ACC112 (cell line): ENCODE results near the gene MTHFSD.
A peak's percentile ranks its signal among the peaks of the same experiment; 100 is the strongest.

ENCODE experiments used
- H2AFZ ChIP-seq: fragments of 200-600 bp; sonication (generic); one replicate; pipeline ENCODE4 v1.6.0; 2017; ENCODE audit warnings: antibody characterized with exemption, low read length; ENCODE audit not compliant: unreplicated experiment
- H3K27ac ChIP-seq: fragments of 200-600 bp; sonication (generic); 2 replicates; pipeline ENCODE4 v1.5.1; 2014; ENCODE audit warnings: low read depth, mild to moderate bottlenecking, antibody characterized with exemption, low read length, moderate library complexity
- H3K27me3 ChIP-seq: fragments of 200-600 bp; sonication (generic); 2 replicates; pipeline ENCODE4 v1.6.1; 2014; ENCODE audit warnings: mild to moderate bottlenecking, antibody characterized with exemption, low read length, moderate library complexity, mixed read lengths; ENCODE audit not compliant: insufficient read depth
- H3K36me3 ChIP-seq: fragments of 200-600 bp; sonication (generic); 2 replicates; pipeline ENCODE4 v1.6.1; 2016; ENCODE audit warnings: mild to moderate bottlenecking, antibody characterized with exemption, low read length, moderate library complexity, mixed read lengths; ENCODE audit not compliant: insufficient read depth
- H3K4me1 ChIP-seq: fragments of 200-600 bp; sonication (generic); one replicate; pipeline ENCODE4 v1.6.1; 2016; ENCODE audit warnings: low read length, mixed read lengths; ENCODE audit not compliant: insufficient read depth, unreplicated experiment, control insufficient read depth
- H3K4me3 ChIP-seq: fragments of 200-600 bp; sonication (generic); 2 replicates; pipeline ENCODE4 v1.5.1; 2014; ENCODE audit warnings: mild to moderate bottlenecking, low read depth, low read length
- H3K79me2 ChIP-seq: fragments of 200-600 bp; sonication (generic); one replicate; pipeline ENCODE4 v1.6.0; 2016; ENCODE audit warnings: low read length; ENCODE audit not compliant: control insufficient read depth, unreplicated experiment, insufficient read depth

Gene MTHFSD

DNA sequence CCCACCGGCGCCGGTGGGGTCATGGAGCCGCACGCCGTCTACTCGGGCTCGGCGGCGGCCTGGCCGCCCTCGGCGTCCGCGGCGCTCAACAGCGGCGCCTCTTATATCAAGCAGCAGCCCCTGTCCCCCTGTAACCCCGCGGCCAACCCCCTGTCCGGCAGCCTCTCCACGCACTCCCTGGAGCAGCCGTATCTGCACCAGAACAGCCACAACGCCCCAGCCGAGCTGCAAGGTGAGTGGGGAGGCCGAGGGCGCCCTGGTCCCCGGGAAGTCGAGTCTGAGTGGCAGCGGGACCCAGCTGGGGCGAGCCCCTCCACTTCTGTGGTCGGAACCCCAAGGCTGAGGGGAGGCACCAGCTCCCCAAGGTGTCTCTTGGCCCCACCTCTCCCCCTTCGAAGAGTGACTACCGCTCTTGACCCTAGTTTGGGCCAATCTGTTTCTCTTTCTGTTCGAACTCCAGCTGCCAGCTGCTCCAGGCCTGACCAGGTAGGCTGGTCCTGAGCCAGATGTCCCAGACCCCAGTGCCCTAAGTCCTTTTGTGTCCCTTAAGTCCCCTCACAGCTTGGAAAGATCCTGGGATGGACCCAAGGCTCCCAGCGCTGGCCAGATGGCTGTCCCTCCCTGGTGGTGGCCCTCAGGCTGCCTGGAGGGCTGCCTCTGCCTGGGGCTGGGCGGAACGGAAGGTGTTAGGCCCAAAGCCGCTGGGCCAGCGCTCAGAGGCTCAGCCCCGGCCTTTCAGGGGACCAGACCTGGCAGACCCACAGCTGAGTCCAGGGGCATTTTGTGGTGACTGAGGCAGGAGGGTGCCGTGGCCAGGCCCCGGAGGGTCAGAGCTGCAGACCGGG lies 43.5 kb downstream of the MTHFSD start:
- Histone ChIP-seq H3K27ac (no peak overlapping the region), H3K79me2 (no peaks in the 10 kb centered on the region), H2AFZ (no peak overlapping the region), H3K36me3 (no peaks in the 10 kb centered on the region), H3K4me1 (no peaks in the 10 kb centered on the region), H3K27me3 (peaks cover 93% of the 10 kb centered on the region), H3K4me3 (no peak overlapping the region)

GRCh38 chr16:86510465-86511261 lies 44.4 kb downstream of the MTHFSD start, which contains the start of gene FOXF1:
Gene FOXF1 (plus strand): TSS chr16:86510527. CDS start chr16:86510570, 43 bp downstream.
- H3K36me3 ChIP-seq, result no peaks in the 10 kb centered on the region
- H3K79me2 ChIP-seq, result no peaks in the 10 kb centered on the region
- no peaks in the 10 kb centered on the region for H3K4me1 ChIP-seq
- H3K27me3 ChIP-seq, result peaks cover 93% of the 10 kb centered on the region
- H2AFZ ChIP-seq, result peak within 1 kb of the TSS; percentile 32
- H3K4me3 ChIP-seq, result peak within 1 kb of the TSS; percentile 81
- no peak within 1 kb of the TSS for H3K27ac ChIP-seq

- no peaks in the 10 kb centered on the region for H3K36me3 ChIP-seq
- peaks cover 93% of the 10 kb centered on the region for H3K27me3 ChIP-seq
- peak overlapping the region; percentile 22 for H2AFZ ChIP-seq
- peak overlapping the region; percentile 81 for H3K4me3 ChIP-seq
- no peaks in the 10 kb centered on the region for H3K79me2 ChIP-seq
- no peak overlapping the region for H3K27ac ChIP-seq
- no peaks in the 10 kb centered on the region for H3K4me1 ChIP-seq
These were observed 45.1 kb downstream of the MTHFSD start for GRCh38 chr16:86509759-86510464.

DNA sequence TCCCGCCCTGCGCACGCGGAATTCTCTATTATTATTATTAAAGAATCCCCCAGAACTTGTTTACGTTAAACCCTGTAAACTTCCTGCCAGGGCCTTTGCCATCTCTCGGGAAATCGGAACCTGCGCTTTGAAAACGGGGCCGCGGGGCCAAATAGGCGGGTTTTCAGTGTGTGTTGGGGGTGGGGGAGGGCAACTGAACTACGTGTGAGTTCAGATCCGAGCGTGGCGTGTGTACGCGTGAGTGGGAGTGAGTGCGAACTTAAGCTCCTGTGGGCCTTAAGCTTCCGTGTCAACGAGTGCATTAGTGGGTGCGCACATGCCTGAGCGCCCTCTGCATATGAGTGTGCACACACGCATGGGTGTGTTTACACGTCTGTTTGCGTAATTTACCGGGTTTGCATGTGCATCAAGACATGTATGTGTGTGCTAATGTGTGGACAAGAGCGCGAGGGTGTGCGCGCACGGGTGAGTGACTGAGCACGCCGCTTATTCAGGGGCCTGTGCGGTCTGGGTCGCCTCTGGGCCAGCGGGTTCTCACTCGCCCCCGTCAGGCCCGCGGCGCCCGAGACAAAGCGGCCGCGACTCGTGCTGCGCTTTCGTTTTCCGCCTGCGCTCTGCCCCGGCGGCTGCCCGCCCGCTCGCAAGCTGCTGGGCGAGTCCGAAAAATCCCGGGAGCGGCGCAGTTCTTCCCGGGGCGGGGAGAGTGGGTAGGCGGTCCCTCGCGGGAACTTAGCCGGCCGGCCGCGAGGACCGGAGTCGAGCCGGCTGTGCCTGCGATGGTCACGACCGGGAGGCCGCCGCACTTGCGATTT lies 45.9 kb downstream of the MTHFSD start:
- no peak overlapping the region for H3K27ac ChIP-seq
- peak overlapping the region; percentile 81 for H3K4me3 ChIP-seq
- peak overlapping the region; percentile 32 for H2AFZ ChIP-seq
- no peaks in the 10 kb centered on the region for H3K4me1 ChIP-seq
- peaks cover 93% of the 10 kb centered on the region for H3K27me3 ChIP-seq
- no peaks in the 10 kb centered on the region for H3K79me2 ChIP-seq
- H3K36me3 ChIP-seq, result no peaks in the 10 kb centered on the region

DNA sequence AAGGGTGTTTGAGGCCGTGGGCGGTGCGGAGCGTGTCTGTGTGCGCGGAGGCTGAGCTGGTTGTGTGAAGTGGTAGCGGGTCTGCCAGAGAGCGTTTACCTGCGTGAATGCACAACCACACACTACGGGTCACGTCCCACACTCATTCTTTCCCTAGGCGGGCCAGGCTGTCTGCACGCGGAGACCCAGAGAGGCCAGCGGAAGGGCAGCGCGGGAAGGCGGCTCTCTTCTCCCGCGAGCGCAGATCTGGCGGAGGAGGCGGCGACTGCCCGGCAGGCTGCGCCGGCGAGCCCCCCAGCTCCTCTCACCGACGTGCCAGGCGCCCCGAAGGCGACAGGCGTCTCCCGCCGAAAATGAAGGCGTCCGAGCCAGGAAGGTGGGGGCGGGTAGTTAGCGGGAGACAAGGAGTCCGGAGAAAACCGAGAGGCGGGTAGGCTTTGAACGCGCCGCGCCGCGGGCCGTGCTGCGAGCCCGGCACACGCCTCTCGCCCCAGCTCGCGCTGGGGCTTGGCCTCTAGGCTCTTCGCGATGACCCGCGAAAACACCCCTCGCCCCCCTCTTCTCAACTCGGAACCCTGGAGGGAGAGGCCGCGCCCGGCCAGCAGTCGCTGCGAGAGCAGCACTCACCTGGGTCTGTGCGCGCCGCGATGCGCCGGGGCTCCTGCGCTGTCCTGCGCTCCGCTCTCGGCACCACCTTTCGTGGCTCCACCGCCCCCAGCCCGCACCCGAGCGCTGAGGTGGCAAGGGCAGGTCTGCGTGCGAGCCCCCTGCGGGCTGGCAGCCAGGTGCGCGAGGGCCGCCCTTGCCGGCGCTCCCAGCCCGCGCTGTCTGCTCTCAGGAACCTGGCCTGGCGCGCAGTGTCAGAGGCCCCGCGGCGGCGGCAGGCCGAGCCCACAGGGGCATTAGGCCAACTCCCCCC lies 46.7 kb downstream of the MTHFSD start:
- H3K36me3 ChIP-seq, result no peaks in the 10 kb centered on the region
- H2AFZ ChIP-seq, result no peak overlapping the region
- peak overlapping the region; percentile 81 for H3K4me3 ChIP-seq
- H3K79me2 ChIP-seq, result no peaks in the 10 kb centered on the region
- no peaks in the 10 kb centered on the region for H3K4me1 ChIP-seq
- H3K27ac ChIP-seq, result no peak overlapping the region
- H3K27me3 ChIP-seq, result peaks cover 94% of the 10 kb centered on the region

DNA sequence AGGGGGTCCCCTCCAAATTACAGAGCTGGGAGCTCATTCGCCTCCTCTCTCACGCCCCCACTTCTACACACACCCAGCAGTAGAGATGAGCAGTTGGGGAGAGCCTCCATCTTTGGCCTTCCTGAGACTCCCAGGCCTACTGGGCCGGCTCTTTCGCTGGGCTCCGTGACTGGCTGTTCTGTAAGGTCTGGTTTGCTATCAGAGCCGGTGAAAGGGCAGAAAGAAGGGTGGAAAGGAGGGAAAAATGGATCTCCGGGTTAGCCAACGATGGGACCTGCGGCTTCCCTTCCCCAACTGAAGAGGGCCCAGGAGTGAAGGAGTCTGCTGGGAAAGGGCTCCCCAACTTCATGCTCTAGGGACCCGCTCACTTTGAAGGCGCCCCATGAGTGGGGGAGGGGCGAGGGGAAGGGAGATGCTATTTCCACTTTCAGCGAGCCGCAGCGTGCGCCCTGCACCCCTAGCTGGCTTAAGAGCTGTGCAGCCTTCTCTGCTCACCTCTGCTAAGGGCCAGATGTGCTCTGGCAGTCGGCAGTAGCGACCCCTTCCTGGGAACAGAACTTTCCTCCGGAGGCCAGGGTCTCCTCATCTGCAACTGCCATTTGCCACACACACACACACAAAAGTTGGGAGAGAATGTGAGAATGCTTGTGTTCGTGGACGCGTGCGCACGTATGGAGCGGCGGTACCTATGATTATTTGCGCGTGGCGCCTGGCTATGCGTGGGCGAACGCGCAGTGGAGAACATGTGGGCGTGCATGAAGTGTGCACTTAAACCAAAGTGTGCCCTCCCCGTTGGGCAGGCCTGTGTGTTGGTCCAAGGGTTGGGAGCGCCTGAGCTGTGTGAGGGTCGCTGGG lies 47.6 kb downstream of the MTHFSD start:
- Histone ChIP-seq H3K36me3 (no peaks in the 10 kb centered on the region), H3K27me3 (peaks cover 94% of the 10 kb centered on the region), H3K4me1 (no peaks in the 10 kb centered on the region), H2AFZ (no peak overlapping the region), H3K27ac (no peak overlapping the region), H3K79me2 (no peaks in the 10 kb centered on the region), H3K4me3 (no peak overlapping the region)

DNA sequence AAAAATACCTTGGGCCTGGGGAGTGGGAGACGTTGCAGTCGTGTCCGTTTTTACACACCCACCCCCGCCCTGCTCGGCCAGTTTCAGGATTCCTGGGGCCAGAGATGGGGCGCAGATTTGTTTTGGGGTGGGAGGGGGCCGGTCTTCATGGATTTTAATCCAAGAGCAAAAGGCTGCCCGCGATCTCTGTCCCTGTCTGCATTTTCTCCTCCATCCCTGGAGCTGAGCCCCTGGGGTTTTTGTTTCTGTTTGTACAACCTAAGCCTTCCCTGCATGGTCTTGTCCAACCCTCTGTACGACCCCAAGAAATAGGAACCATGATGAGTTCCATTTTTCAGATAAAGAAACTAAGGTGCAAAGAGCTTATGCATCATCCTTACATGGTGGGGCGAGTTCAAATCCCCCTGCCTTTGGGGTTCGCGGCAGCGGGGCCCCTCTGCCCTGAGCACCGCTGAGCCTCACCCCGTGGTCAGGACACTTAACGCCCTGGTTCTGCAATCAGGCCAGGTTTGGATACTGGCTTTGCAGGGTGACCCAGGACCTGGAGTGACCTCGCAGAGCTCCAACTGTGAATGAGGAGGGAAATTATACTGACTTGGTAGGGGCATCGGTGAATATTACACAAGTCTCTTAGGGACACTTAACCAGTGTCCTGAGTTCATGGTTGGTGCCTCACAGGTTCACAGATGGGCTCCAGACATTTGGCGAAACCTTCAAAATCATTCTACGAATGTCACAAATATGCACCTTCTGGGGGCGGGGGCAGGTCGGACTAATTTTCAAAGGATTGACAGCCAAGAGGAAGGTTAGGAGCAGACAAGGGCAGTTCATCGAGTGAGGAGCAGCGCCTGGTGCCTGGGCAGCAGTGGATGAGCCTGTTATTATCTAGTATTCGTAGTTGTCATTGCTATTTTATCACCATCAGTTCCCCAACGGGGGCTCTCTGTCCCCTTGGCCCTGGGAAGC lies 48.9 kb downstream of the MTHFSD start:
- H3K27me3 ChIP-seq, result peaks cover 95% of the 10 kb centered on the region
- no peak overlapping the region for H2AFZ ChIP-seq
- H3K79me2 ChIP-seq, result no peaks in the 10 kb centered on the region
- H3K36me3 ChIP-seq, result no peaks in the 10 kb centered on the region
- H3K4me1 ChIP-seq, result no peaks in the 10 kb centered on the region
- H3K27ac ChIP-seq, result no peak overlapping the region
- H3K4me3 ChIP-seq, result no peak overlapping the region

DNA sequence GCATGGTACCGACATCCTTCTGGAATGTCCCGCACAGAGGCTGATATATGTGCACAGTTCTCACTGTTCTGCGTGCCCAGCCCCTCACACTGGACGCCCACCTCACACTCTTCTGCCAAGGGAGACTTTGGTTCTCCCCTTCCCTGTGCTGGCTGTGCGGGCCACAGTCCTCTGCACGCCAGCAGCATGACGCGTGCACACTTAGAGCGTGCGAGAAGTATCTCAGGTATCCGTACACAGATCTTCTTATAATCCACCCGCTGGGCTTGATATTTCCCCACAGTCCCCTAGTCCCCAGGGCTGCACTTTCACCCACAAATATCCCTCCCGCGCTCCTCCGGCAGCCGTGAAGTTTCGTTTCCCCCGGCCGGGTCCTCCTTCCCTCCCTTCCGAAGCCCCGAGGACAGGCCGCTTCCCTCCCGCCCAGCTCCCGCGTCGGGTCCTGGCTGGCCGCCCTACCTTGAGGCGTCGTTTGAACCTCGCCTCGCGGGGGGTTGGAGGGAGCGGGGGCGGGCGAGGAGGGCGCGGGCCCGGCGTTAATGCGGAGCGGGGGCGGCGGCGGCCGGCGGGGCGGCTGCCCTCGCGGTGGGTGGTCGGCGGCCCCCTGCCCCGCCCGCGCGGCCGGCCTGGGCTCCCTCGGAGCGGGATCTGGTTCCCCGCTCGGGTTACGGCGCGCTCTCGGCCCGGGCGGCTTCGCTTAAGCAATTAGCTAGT lies 49.7 kb downstream of the MTHFSD start:
- H2AFZ ChIP-seq, result no peak overlapping the region
- no peaks in the 10 kb centered on the region for H3K4me1 ChIP-seq
- H3K79me2 ChIP-seq, result no peaks in the 10 kb centered on the region
- no peaks in the 10 kb centered on the region for H3K36me3 ChIP-seq
- peak overlapping the region; percentile 51 for H3K4me3 ChIP-seq
- H3K27ac ChIP-seq, result no peak overlapping the region
- peaks cover 97% of the 10 kb centered on the region for H3K27me3 ChIP-seq
